NCI-H187 treated with DMSO at 0.1 percent for 48 hours (cell line): ENCODE data around the gene CDK11A.
A peak's percentile ranks its signal among the peaks of the same experiment; 100 is the strongest.
"Not testable (repeated sequence)": the region's sequence is repeated elsewhere in the genome, so short reads cannot be mapped to it uniquely, and the experiment has no call there.

Experiments
- DNase-seq: peaks from one replicate; lab custom pipeline; 2025; lab: John Stamatoyannopoulos, UW

The CDK11A gene

DNA sequence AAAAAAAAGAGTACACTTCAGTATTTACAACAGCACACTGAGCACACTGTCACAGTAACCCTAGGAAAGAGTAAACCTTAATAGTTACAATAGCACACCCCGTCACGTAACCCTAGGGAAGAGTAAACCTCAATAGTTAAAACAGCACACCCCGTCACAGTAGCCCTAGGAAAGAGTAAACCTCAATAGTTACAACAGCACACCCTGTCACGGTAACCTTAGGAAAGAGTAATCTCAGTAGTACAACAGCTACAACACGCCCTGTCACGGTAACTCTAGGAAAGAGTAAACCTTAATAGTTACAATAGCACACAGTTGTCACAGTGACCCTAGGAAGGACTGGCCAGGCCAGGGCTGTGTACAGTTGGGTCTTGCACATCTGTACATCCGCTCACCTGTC lies 3.0 kb downstream of the CDK11A start:
- DNase-seq: no peak

DNA sequence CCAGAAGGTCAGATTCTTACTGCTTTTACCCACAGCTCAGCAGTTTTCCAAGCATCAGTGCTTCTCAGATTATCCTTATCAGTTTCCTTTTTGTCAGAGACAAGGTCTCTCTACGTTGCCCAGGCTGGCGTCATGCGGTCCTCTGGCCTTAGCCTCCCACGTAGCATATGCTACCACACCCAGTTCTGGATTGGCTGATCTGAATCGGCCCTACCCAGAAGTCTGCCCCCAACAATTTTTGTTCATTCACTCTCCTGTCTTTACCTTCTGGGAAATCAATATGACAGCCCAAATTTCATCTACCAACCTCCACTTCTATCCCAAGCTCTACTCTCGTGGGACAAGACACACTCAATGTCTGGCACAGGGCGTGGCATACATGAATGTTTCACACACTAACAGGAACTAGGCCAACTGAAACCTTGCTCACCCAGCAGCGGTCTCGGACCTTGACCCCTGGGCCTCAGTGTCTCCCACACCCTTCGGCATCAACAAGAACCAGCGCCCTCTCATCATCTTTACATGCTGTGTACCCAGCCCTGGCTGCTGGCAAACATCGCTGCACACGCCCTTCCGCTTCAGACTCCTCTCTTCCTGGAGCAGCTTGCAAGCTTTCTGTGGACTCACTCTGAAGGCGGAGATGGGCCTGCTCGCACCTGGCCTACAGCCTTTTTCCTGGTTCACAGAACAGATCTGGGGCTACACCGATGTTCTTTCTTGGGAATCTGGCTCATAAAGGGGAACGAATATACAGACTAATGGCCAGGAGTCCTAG lies 8.9 kb downstream of the CDK11A start:
- not testable (repeated sequence) for DNase-seq

DNA sequence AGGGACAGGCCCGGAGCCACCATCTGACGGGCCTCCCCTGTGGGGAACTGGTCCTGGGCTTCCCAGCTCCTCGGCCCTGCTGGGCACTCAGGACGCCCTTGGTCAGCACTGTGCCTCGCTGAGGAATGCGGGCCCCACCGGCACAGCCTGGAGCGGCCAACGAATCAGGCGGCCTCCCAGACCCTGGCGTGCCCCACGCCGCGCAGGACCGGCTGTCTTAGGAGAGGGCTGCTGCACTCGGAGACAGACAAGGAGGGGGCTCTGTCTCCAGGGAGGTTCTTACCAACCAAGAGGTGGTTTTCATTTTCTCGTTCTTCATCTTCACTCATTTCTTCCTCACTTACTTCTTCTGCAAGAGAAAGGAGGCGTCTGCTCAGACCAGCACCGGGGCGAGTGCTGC lies 16.3 kb downstream of the CDK11A start:
- not testable (repeated sequence) for DNase-seq

DNA sequence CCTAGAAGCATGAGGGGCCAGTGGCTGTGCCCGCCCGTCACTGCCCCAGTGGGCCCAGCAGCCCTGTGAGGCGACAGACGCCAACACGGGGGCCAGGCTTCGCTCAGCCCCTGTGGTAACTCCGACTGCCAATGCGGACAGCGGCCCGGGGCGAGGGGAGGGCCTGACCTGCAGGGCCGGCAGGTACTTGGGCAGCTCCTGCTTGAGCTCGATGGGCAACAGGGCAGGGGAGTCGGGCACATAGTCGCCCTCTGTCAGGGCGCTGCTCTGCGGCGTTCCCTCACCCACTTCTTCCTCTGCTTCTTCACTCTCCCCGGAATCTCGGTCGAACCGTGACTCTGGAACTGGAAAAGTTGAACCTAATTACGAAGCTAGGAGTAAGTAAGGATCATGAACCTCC lies 16.9 kb downstream of the CDK11A start:
- DNase-seq: not testable (repeated sequence)

DNA sequence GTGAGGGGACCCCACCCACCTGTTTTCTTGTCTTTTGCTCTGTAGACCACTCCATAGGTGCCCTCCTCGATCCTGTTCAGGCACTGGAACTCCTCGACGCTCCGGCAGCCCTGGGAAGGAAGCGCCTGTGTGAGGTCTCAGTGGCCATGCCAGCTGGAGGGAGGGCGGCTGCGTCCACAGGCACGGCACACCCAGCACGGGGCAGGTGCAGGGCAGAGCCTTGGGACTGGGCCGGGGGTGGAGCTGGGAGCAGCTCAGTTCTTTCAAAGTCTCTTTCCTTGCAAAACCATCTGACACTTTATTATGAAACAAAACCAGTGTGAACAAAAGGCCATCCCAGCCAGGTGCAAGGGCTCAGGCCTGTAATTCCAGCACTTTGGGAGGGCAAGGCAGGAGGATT lies 18.5 kb downstream of the CDK11A start:
- DNase-seq: not testable (repeated sequence)

DNA sequence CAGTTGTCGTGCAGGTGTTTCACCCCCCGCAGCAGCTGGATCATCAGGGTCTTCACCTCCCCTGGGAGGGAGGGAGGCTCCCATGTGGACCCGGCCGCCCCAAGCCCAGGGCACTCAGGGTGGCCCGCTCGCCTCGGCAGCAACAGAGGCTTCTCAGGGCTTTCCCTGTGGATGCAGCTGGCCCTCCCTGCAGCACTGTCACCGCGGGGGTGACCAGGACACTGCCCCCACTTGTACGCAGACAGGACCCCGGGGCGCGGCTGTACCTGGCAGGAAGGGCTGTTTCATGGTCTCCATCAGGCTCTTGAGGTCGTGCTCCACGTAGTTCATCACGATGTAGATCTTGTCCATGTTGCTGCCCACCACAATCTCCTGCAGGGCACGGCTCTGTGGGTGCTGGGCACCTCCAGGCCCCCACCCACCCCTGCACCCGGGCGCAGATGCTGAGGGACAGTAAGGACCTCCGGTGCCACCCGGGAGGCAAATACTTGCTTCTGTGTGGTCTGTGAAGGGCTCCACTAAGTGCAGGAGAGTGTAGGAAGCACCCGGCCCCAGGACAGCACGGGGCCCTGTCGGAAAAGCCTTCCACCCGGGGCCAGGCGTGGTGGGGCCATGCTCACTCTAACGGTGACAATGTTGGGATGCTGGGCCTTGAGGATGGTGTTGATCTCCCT lies 19.7 kb downstream of the CDK11A start:
- DNase-seq: not testable (repeated sequence)

DNA sequence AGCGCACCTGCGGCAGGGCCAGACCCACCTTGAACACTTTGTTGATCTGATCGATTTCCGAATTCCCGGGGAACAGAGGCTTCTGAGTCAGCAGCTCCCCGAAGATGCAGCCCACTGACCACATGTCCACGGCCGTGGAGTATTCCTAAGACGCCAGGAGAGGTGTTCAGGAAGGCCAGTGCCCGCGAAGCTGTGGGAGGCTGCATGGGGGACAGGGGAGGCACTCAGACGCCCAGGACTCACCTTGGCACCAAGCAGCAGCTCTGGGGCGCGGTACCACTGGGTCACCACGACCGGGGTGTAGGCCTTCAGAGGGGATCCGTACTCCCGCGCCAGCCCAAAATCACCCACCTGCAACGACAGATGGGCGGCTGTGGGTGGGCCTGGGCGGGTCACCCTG lies 20.4 kb downstream of the CDK11A start:
- no peak for DNase-seq

DNA sequence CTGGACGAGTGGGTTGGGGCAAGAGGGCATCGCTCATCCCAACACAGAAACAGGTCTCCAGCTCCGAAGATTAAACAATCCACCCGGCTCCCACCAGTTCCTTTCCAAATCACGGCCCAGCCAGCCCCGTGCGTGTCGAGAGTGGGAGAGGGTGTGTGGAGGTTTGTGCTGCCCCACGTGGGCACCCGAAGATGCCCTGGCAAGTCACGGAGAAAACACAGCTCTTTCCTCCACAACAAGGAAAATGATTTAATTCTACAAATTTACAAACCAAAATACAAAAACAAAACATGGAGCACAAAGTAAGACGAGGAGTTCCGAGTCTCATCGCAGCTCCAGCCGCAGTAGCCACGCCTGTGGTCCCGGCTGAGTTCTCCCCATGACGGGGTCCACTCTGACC lies 21.7 kb downstream of the CDK11A start:
- DNase-seq: not testable (repeated sequence)

DNA sequence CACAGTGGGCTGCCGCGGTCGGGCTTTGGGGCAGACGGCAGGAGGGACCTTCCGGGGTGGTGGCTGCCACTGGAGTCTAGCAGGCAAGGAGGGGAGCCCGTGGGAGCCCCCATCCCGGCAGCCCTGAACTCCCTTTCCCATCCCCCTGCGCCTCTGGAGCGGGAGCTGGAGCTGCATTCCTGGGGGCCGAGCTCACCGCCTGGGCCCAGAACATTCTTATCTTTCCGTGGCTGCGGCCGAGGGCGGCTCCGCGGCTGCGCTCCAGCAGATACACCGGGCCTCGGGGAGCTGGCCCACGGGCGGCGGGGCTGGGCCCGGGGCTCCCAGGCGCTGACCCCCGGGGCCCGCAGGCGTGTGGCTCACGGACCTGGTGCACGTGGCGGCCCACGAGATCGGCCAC lies 23.6 kb downstream of the CDK11A start:
- DNase-seq: not testable (repeated sequence)

DNA sequence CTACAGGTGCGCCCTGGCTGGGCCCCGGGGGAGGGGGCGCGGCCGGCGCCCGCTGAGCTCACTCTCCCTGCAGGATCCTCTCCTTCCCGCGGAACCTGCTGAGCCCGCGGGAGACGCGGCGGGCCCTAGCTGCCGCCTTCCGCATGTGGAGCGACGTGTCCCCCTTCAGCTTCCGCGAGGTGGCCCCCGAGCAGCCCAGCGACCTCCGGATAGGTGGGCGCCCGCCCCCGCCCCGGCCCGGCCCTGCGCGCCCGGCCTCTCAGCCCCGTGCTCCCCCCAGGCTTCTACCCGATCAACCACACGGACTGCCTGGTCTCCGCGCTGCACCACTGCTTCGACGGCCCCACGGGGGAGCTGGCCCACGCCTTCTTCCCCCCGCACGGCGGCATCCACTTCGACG lies 24.1 kb downstream of the CDK11A start:
- DNase-seq: not testable (repeated sequence)

DNA sequence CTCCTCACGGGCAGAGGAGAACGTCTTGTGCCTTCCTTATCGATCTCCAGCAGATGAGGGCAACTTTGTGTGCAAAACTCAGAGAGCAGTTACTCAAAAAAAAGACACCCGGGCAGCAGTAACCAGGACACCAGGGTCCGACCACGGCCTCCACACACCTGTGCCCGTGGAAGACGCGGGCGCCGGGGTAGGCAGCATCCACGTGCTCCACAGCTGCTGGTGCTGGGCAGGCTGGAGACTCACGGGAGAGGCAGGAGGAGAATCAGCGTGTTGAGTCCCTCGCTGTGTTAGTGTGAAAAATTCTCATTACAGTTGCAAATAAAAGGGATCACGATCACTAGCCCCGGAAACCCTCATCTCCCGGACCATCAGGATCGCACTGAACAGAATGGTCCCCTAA lies 25.1 kb downstream of the CDK11A start:
- DNase-seq: not testable (repeated sequence)

DNA sequence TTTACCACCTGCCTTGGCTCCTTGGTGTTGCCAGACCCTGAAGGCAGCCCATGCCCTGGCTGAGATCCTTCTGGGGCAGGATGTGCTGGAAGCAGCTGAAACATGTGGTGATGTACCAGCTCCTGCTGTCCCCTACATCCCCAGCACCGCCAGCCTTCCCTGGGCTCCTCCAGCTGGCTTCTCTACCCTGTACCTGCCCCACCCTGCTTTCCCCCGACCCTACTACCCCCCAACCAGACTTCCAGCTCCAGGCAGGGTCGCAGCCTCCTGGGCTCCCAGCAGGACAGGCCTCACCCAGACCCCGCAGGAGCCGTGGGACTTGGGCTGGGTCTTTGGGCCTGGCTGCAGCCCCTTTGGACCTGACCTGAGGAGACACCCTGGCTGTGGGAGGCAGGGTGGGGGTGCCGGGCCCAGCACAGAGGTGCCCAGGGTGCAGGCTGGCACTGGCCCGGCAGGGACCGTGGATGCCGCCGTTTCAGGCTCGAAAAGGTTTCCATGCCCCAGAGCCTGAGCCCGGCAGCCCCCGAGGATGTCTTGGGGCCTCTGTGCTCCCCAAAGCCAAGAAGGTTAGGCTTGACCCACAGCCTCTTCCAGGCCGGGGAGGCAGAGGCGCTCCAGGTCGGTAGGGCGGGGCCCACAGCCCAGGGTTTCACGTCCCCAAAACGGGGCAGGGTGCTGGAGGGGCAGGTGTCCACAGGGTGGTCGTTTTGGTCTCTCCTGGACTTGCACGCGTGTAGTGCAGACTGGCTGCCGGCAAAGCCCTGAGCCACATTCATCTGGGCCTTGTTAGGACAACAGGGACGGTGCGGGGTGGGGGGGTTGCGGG lies 26.6 kb downstream of the CDK11A start:
- DNase-seq: not testable (repeated sequence)

DNA sequence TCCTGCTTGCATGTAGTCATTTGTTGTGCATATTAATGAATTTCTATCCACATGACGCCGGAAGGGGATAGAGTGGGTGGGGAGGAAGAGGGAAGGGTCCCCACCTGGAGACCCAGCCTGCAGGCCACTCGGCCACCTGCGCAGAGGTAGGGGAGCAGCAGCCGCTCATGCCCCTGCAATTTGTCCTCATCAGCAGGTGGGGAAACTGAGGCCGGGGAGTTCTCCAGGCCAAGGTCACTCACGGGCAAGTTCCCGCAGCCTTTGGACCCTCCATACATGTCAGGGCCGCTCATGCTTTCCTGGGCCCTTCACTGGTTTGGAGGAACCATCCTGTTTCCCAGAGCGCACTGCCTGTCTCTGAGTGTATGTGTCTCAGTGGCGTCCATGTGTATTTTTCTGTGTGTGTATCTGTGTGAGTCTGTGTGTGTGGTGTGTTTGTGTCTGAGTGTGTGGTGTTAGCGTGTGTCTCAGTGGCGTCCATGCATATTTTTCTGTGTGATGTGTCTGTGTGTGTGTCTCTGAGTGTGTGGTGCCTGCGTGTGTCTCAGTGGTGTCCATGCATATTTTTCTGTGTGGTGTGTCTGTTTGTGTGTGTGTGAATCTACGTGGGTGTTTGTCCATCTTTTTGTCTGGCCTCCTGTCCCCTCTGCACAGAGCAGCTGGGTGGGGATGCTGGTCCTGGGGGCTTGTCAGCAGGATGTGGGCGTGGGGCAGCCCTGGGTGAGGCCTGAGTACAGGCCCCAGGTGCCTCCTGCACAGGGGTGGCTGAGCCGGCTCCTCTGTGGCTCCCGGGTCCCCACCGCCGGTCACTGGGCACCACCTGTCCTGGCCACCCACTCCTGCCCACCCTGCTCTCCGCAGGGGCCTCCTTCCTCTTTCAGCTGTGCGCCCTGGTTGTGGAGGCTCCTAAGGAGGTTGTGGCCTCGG lies 27.5 kb downstream of the CDK11A start:
- not testable (repeated sequence) for DNase-seq

DNA sequence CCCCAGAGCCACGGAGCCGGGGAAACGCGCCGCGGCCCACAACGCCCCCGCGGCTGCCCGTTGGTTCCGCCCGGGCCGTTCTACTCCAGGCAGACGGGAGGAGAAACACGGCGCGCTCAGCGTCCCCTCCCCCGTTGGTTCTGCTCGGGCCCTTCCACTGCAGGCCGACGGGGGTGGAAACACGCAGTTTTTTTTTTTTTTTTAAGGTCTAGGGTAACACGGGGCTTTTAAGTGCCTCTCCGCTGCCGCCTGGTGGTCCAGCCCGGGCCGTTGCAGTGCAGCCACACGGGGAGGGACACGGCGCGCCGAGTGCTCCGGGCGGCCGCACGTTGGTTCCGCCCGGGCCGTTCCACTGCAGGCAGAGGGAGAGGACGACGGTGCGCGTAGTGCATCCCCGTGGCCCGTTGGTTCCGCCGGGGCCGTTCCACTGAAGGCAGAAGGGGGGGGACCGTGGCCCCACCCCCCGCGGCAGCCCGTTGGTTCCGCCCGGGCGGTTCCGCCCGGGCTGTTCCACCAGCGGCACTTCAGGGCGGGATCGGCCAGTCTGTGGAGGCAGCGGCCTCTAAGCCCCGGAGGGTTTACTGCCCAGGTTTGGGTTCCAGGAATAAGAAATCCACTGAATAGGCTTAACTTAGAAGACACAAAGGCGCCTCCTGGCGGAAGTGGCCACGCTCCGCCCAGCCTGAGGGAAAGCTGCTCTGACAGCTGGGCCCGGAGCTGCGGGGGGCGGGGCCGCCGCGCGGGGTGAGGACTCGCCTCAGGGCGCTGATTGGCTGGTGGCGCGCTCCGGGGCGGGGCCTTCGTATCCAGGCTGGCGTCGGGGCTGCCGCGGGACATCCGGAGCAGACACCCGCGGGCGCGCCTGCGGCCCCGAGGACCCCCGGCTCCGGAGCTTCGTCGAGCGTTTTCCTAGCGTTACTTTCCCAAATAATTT lies 31.2 kb downstream of the CDK11A start, which contains the start of gene SLC35E2B:
Gene SLC35E2B, minus strand, starts transcription at position 82 of the 934 bp plus-strand sequence. CDS start 16,096 bp downstream, outside the sequence.
- peak; percentile 35 for DNase-seq

DNA sequence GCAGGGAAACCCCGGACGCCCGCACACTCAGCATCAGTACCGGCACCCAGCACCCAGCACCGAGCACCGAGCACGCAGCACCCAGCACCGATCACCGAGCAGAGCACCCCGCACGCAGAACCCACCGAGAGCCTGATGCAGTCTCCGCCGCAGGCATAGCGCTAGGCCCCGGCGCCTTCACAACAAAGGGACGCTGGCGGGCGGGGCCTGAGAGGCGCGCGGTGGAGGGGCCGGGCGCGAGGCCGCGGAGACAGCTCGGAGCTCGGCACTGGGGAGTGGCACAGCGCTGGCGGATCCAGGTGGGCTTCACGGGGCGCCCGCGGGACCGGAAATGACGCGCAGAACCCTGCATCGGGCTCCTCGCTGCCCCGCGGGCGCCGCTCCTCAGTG lies 31.8 kb downstream of the CDK11A start:
- DNase-seq: not testable (repeated sequence)

DNA sequence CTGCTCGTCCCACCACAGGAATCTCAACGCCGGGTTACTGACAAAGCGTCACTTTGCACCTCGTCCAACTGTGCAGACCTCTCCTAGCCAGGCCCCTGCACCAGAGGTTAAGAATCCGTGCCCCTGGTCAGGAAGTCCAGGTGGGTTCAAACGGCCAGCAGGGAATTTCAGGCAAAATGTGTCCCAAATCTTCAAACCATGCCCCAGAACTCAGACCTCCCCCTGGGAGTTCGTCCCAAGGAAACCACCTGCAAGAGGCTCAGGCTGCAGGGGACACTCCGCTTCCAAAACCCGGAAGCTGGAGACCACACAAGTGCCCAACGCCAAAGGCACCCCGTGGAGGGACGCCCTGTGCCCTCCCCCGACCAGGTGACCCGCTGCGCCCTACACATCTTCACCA lies 32.7 kb downstream of the CDK11A start:
- DNase-seq: not testable (repeated sequence)

DNA sequence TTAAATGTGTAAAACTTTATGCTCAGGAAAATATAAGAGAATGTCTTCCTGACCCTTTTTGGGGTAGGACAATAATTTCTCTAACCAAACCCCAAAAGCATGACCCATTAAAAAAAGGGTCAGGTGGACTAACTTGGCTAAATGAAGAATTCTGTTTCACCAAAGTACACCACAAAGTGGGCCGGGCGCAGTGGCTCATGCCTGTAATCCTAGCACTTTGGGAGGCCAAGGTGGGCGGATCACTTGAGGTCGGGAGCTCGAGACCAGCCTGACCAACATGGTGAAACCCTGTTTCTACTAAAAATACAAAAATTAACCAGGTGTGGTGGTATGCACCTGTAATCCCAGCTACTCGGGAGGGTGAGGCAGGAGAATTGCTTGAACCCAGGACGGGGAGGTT lies 34.6 kb downstream of the CDK11A start:
- not testable (repeated sequence) for DNase-seq

DNA sequence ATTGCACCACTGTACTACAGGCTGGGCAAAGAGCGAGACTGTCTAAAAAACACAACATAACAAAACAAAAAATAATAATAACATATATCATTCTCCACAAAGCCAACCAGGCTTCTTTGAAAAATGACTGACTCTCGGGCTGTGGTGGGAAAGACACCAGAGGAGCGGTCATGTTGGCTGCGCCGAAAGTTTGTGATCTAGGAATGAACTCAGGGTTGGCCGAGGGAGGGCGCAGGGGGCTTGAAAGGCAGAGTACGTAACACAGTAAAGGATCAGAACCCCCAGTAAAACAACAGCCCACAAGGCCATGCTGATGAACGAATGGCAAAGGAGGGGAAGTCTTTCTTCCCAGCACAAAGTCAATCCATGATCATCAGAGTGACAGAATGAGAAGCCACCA lies 36.3 kb downstream of the CDK11A start:
- no peak for DNase-seq

DNA sequence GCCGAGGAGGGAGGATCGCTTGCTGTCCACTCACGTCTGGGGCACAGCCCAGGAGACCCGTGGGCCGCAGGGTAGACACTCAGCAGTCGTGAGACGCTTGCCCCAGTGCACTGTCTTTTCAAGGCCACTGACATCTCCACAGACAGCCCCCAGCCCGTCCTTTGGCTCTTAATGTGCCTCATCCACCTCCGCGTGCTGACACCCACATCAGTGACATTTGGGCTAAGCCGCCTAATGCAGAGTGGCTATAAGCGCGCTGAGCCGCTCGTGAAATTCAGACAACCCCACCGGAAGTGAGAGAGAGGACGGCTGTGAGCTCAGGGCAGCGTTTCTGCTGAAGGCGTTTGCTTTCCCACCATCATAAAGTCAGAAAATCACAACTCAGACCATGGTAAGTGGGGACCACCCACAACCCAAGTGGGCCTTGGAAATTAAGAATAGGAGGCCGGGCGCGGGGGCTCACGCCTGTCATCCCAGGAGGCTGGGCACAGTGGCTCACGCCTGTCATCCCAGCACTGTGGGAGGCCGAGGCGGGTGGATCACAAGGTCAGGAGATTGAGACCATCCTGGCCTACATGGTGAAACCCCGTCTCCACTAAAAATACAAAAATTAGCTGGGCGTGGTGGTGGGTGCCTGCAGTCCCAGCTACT lies 40.0 kb downstream of the CDK11A start:
- no peak for DNase-seq
